SIG-M5 treated with dmso at 0.1 percent for 504 hours (cell line): Measurements from ENCODE around the gene PRR16.
A peak's percentile ranks its signal among the peaks of the same experiment; 100 is the strongest.

Experiments used
- DNase-seq: peaks from one replicate; lab custom pipeline; 2025; ENCODE audit not compliant: unreplicated experiment; lab: John Stamatoyannopoulos, UW

The PRR16 gene

GRCh38 chr5:120567066-120567465 is 103.0 kb downstream of the PRR16 start:
- no peak for DNase-seq

GRCh38 chr5:120567921-120568320 is 103.8 kb downstream of the PRR16 start:
- no peak for DNase-seq

GRCh38 chr5:120568711-120569110 is 104.6 kb downstream of the PRR16 start:
- DNase-seq: no peak

- no peak for DNase-seq
Observed at GRCh38 chr5:120576588-120576987, 112.5 kb downstream of the PRR16 start.

GRCh38 chr5:120582635-120583034 is 118.5 kb downstream of the PRR16 start:
- DNase-seq: no peak

- DNase-seq: no peak
Observed at GRCh38 chr5:120586646-120587045, 122.5 kb downstream of the PRR16 start.

- no peak for DNase-seq
Observed at GRCh38 chr5:120591911-120592310, 127.8 kb downstream of the PRR16 start.

- DNase-seq: no peak
Observed at GRCh38 chr5:120599576-120599975, 135.5 kb downstream of the PRR16 start.

- no peak for DNase-seq
Observed at GRCh38 chr5:120600639-120601038, 136.5 kb downstream of the PRR16 start.

GRCh38 chr5:120602033-120602432 is 137.9 kb downstream of the PRR16 start:
- DNase-seq: no peak

- no peak for DNase-seq
Observed at GRCh38 chr5:120604884-120605283, 140.8 kb downstream of the PRR16 start.

GRCh38 chr5:120605325-120606079 is 141.4 kb downstream of the PRR16 start:
- DNase-seq: no peak

- no peak for DNase-seq
Observed at GRCh38 chr5:120609570-120609969, 145.5 kb downstream of the PRR16 start.

- DNase-seq: no peak
Observed at GRCh38 chr5:120610145-120610544, 146.0 kb downstream of the PRR16 start.

GRCh38 chr5:120613729-120614128 is 149.6 kb downstream of the PRR16 start:
- DNase-seq: no peak

GRCh38 chr5:120614531-120615180 is 150.6 kb downstream of the PRR16 start:
- DNase-seq: peak; percentile 1

- peak; percentile 10 for DNase-seq
Observed at GRCh38 chr5:120615967-120616645, 152.0 kb downstream of the PRR16 start.

- no peak for DNase-seq
Observed at GRCh38 chr5:120621339-120621738, 157.2 kb downstream of the PRR16 start.

GRCh38 chr5:120624021-120624563 is 160.0 kb downstream of the PRR16 start:
- DNase-seq: no peak

- DNase-seq: no peak
Observed at GRCh38 chr5:120628156-120628555, 164.1 kb downstream of the PRR16 start.

- peak; percentile 26 for DNase-seq
Observed at GRCh38 chr5:120630550-120630949, 166.4 kb downstream of the PRR16 start.

- DNase-seq: no peak
Observed at GRCh38 chr5:120631611-120632010, 167.5 kb downstream of the PRR16 start.
